Vagina (tissue), 2 donors: ENCODE measurements around the gene FAM228A. TPM values are rescaled to one million over a fixed set of nuclear protein-coding genes. Genes with fewer than 3 reads are reported as not detected.

ENCODE experiments used
- DNase-seq, 2 donors: peaks; one replicate each; pipeline ENCODE4 v3.0.0-alpha.2; 2017; ENCODE audit errors: extremely low spot score in 2 of 2
- H3K27ac ChIP-seq: fragments of 200-600 bp; sonication (generic); one replicate; pipeline ENCODE4 v1.5.1; 2019
- H3K27me3 ChIP-seq: fragments of 200-600 bp; sonication (generic); one replicate; pipeline ENCODE4 v1.5.1; 2019
- H3K36me3 ChIP-seq, 2 donors: fragments of 200-600 bp; sonication (generic); one replicate each; pipeline ENCODE4 v1.5.1; 2017 to 2019
- H3K4me1 ChIP-seq: fragments of 200-600 bp; sonication (generic); one replicate; pipeline ENCODE4 v1.5.1; 2019
- H3K4me3 ChIP-seq, 2 donors: fragments of 200-600 bp; sonication (generic); 1 replicate in 1 of 2; 2 replicates in 1 of 2; pipeline ENCODE4 v1.5.1; 2016 to 2019
- H3K9me3 ChIP-seq: fragments of 200-600 bp; sonication (generic); one replicate; pipeline ENCODE4 v1.5.1; 2019
- POLR2A ChIP-seq, 2 donors: fragments of 450-650 bp; IDR thresholded peaks; one replicate each; pipeline ENCODE4 v1.6.1; 2017; ENCODE audit warnings: antibody characterized with exemption in 2 of 2, mild to moderate bottlenecking in 2 of 2, moderate library complexity in 2 of 2
- POLR2AphosphoS5 ChIP-seq, 2 donors: sonication (generic); formaldehyde crosslinking; IDR thresholded peaks; one replicate each; pipeline ENCODE4 v1.9.0; 2017; ENCODE audit warnings: antibody characterized with exemption in 2 of 2, mild to moderate bottlenecking in 2 of 2, low read depth in 1 of 2; ENCODE audit not compliant: insufficient read depth in 1 of 2
- intact Hi-C: fragments of 100-400 bp; cut with DNase I; formaldehyde crosslinking; loops from one replicate; pipeline ENCODE4 v1.15.1; 2023
- total RNA-seq: library from RNA; depleted of rRNA; stranded (reverse); fragments of >200 nt; gene quantifications from one replicate; pipeline ENCODE4 v1.2.3, GENCODE V29; 2016
- TF ChIP-seq, protein P1 (sequence below), 3 experiments: fragments of 450-650 bp in 2 of 3; fragments of 200-600 bp in 1 of 3; sonication (generic) in 1 of 3; IDR thresholded peaks; one replicate each; pipeline ENCODE4 v1.5.1; 2017 to 2019; ENCODE audit warnings: antibody characterized with exemption in 3 of 3, mild to moderate bottlenecking in 2 of 3, moderate library complexity in 2 of 3

The FAM228A gene
- total RNA-seq, 1 donor from 2014 or later = 0.98 TPM

DNA sequence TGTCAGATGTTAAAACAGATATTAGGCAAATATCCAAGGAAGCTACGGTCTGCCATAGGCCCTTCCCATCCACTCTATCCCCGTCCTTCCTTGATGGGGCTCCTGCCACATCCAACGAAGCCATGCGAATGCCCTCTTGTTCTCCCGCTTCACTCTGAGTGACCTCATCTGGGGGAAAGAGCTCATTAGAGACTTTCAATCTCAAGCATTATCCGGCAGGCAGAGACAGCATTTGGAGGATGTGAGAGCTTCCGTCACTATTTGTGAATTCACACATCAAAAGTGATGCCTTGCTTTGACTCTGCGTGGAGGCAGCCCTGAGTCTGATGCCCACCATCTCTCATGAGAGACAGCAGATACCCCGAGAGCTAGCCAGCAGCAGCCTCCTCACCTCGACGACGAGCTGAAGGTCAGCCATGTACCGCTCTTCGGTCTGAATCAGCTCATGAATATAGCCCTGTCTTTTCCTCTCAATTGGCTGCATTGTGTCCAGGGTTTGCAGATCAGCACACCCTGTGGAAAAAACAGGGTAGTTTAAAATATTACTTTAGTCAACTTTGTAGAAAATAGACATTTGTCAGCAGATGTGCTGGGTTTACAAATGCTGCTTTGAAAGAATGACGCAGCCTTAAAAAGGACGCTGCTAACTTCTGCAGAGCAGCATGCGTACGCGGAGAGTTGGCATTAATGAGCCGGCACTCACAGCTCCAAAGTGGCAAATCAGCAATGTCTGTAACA is 45.9 kb downstream of the FAM228A start:
- DNase-seq = no peak
- intact Hi-C loops = no loop called here
- Histone ChIP-seq H3K9me3 (no peaks in the 10 kb centered on the region), H3K4me1 (no peaks in the 10 kb centered on the region), H3K36me3 (peaks cover 0 to 39% of the 10 kb centered on the region in 2 donors), H3K4me3 (no peak overlapping the region), H3K27ac (no peak overlapping the region), H3K27me3 (no peaks in the 10 kb centered on the region)
- TF ChIP-seq, protein P1, sequence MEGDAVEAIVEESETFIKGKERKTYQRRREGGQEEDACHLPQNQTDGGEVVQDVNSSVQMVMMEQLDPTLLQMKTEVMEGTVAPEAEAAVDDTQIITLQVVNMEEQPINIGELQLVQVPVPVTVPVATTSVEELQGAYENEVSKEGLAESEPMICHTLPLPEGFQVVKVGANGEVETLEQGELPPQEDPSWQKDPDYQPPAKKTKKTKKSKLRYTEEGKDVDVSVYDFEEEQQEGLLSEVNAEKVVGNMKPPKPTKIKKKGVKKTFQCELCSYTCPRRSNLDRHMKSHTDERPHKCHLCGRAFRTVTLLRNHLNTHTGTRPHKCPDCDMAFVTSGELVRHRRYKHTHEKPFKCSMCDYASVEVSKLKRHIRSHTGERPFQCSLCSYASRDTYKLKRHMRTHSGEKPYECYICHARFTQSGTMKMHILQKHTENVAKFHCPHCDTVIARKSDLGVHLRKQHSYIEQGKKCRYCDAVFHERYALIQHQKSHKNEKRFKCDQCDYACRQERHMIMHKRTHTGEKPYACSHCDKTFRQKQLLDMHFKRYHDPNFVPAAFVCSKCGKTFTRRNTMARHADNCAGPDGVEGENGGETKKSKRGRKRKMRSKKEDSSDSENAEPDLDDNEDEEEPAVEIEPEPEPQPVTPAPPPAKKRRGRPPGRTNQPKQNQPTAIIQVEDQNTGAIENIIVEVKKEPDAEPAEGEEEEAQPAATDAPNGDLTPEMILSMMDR (IDR thresholded peaks at IDR 0.05) = no peak
- TF ChIP-seq POLR2AphosphoS5 (IDR thresholded peaks at IDR 0.05; ENCODE audit: insufficient read depth in 1 of 2, low read depth in 1 of 2) = no peak
- TF ChIP-seq POLR2A (IDR thresholded peaks at IDR 0.05) = no peak

DNA sequence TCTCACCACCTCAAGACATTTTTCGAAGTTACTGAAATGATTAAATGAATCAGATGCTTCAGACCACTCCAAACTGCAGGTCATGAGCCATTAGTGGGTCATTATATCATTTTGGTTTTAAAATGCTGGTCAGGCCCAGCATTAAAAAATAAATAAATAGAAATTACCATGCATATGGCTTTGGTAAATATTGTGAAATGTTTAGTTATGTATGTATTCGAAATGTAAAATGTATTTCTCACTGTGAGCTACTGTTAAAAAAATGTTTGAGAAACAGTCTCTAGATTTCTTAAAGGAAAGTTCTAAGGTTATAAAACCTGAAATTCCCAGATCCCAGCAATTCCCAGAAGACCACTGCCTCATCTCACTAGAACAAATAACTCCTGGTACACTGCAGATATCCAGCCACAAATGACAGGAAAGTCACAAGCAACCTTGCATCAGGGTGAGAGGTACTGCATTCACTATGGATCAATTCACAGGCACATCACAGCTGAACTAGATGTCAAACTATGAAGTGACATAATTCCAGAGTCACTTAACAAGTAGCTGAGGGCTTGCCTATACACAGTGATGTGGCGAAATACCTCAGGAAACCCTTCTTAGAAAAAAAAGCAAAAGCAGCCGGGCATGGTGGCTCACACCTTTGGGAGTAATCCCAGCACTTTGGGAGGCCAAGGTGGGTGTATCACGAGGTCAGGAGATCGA is 46.6 kb downstream of the FAM228A start:
- peaks cover 0 to 32% of the 10 kb centered on the region in 2 donors for H3K36me3 ChIP-seq
- intact Hi-C loops = no loop called here
- TF ChIP-seq, protein P1 (IDR thresholded peaks at IDR 0.05) = no peak
- TF ChIP-seq POLR2A (IDR thresholded peaks at IDR 0.05) = no peak
- TF ChIP-seq POLR2AphosphoS5 (IDR thresholded peaks at IDR 0.05; ENCODE audit: insufficient read depth in 1 of 2, low read depth in 1 of 2) = no peak

DNA sequence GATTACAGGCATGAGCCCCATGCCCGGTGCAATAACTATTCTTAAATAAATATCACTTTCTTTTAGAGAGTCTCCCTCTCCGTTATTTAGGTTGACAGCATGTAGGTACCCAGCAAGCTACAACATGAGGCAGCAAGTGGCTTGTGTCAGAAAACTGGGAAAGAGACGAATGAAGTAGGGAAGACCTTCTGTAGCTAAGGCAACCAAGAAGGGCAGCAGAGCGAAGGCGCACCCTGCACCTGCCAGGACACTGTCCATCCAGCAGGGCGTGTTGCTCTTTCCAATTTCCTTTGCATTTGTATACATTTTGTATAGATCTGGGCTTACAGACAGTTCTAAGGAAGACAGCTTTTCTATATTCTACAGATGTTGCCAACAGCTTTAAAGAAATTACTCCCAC is 48.1 kb downstream of the FAM228A start:
- H3K27ac ChIP-seq = no peak overlapping the region
- no peak overlapping the region for H3K4me3 ChIP-seq
- TF ChIP-seq, protein P1 (IDR thresholded peaks at IDR 0.05) = no peak
- no peak for TF ChIP-seq POLR2AphosphoS5 (IDR thresholded peaks at IDR 0.05; ENCODE audit: insufficient read depth in 1 of 2, low read depth in 1 of 2)
- no peak for TF ChIP-seq POLR2A (IDR thresholded peaks at IDR 0.05)
- no peak for DNase-seq
- intact Hi-C loops = no loop called here
- H3K9me3 ChIP-seq = no peaks in the 10 kb centered on the region
- H3K27me3 ChIP-seq = no peaks in the 10 kb centered on the region
- H3K4me1 ChIP-seq = no peaks in the 10 kb centered on the region
- peaks cover 0 to 22% of the 10 kb centered on the region in 2 donors for H3K36me3 ChIP-seq

More for the DNA sequence above, 46.6 kb downstream of the FAM228A start:
- Histone ChIP-seq H3K27ac (no peak overlapping the region), H3K4me1 (no peaks in the 10 kb centered on the region), H3K9me3 (no peaks in the 10 kb centered on the region), H3K4me3 (no peak overlapping the region), H3K27me3 (no peaks in the 10 kb centered on the region)
- no peak for DNase-seq

DNA sequence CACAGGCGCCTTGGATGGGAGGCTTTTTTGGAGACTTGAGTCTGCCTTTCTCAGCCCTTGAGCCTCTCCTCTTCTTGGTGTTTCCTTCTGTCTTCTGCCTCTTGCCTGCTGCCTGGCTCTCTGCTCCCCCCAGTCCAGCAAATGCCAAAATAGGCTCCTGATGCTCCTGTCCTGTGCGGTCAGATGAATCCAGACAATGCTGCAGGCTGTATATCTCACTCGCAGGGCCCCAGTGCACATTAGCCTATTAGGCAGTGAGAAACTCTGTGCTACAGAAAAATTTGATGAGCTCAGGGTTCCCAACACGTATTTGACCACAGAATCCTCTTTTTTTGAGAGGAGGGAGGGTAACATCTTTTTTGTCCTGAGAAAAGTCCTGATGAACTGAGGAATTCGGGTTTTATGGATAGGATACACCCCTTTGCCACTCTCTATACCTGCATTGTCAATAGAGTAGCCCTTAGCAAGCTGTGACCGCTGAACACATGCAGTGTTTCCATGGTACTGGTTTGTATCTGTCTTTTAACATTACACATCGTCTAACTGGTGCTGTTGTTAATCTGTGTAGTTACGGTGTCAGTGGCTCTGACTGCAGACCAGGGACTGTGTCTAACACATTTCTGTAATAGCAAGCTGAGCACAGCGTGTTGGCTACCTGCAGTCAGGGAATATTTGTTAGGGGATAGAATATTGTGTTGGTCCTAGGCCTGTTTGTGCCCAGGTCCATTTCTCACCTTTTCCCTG is 50.8 kb downstream of the FAM228A start:
- intact Hi-C loops = no loop called here
- Histone ChIP-seq H3K4me3 (no peak overlapping the region), H3K27ac (no peak overlapping the region), H3K27me3 (no peaks in the 10 kb centered on the region), H3K9me3 (no peaks in the 10 kb centered on the region), H3K36me3 (no peaks in the 10 kb centered on the region), H3K4me1 (no peaks in the 10 kb centered on the region)
- no peak for DNase-seq
- TF ChIP-seq, protein P1 (IDR thresholded peaks at IDR 0.05) = no peak
- TF ChIP-seq POLR2A (IDR thresholded peaks at IDR 0.05) (no peak), POLR2AphosphoS5 (IDR thresholded peaks at IDR 0.05; ENCODE audit: insufficient read depth in 1 of 2, low read depth in 1 of 2) (no peak)
